HFF-Myc (cell line): ENCODE measurements around the gene RAB3A.

Experiments
- DNase-seq: peaks from one replicate; pipeline ENCODE4 v3.0.0-alpha.2; 2011; ENCODE audit warnings: low read depth; ENCODE audit errors: extremely low read depth
- H3K4me3 ChIP-seq: replicated peaks from 2 replicates; pipeline ENCODE4 v1.5.1; 2011; ENCODE audit warnings: low read depth, mild to moderate bottlenecking, control low read depth, low read length
- CTCF ChIP-seq: IDR thresholded peaks from 2 replicates; pipeline ENCODE4 v1.5.1; 2012; ENCODE audit warnings: mild to moderate bottlenecking, low read depth, low read length, control low read depth; ENCODE audit errors: missing control alignments

The RAB3A gene

GRCh38 chr19:18157465-18158063 lies 46.3 kb downstream of the RAB3A start:
- no peak overlapping the region for H3K4me3 ChIP-seq
- no peak for TF ChIP-seq CTCF
- DNase-seq: no peak

DNA sequence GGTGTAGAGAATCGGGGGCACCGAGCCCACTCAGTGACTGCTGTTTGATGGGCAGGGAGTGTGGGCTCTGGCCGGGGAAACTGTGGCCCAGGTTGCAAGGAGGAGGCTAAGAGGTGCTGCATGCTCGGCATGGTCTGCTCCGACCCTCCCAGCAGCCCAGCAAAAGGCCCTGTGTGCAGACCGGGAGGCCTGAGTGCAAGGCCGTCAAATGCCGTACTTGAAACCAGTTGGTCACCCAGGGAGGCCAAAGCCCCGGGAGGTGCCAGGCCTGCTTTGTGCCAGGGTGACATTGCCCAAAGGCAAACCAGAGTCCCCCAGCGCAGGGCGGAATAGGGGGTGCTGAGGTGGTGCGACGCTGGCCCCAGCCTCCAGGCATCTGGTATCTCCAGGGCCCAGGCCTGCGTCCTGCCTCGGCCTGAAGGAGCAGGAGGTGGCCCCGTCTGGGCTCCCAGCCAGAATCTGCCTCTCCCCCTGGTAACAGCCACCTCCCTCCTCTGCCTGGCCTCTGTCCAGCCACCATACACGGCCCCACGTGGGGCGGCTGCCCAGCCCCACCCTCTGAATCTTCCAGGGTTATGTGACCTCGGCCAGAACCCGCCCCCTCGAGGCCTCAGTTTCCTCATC lies 46.9 kb downstream of the RAB3A start:
- H3K4me3 ChIP-seq: 0 out of 2 replicates have a peak overlapping the region, but pooled peaks have one; percentile 4
- TF ChIP-seq CTCF: no peak
- peak; percentile 81 for DNase-seq

GRCh38 chr19:18156268-18156667 lies 47.6 kb downstream of the RAB3A start:
- DNase-seq: no peak
- no peak for TF ChIP-seq CTCF
- H3K4me3 ChIP-seq: no peak overlapping the region

DNA sequence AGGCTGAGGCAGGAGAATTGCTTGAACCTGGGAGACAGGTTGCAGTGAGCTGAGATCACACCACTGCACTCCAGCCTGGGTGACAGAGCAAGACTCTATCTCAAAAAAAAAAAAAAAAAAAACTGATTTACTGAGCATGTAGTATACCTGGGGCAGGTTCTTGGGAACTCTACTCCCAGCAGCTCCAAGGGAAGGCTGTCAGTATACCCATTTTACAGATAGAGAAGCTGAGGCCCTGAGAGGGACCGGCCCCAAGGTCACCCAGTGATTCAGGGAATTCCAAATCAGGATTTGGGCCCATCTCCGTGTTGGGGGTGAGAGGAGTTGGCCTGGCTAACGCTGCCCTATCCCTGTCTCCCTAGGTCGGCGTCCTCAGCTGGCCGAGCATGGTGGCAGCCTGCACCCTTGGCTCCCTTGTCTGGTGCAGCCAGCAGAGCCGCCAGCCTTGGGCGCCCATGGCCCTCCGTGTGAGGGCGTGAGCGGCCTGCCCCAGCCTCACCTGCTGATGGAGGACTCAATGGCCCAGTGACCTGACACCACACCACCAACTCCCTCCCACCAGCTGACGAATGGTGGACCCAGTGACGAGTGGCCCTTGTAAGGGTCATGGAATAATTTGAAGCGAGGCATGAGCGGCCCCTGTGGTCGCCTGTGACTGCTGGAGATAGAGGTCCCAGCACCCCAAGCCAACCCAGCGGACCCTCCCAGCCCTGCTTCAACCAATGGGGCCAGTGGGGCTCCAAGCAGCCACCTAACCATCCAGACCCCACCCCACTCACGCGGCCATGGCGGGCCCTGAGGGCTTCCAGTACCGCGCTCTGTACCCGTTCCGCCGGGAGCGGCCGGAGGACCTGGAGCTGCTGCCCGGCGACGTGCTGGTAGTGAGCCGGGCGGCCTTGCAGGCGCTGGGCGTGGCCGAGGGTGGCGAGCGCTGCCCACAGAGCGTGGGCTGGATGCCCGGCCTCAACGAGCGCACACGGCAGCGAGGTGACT lies 48.5 kb downstream of the RAB3A start:
- no peak for DNase-seq
- TF ChIP-seq CTCF: no peak
- no peak overlapping the region for H3K4me3 ChIP-seq

DNA sequence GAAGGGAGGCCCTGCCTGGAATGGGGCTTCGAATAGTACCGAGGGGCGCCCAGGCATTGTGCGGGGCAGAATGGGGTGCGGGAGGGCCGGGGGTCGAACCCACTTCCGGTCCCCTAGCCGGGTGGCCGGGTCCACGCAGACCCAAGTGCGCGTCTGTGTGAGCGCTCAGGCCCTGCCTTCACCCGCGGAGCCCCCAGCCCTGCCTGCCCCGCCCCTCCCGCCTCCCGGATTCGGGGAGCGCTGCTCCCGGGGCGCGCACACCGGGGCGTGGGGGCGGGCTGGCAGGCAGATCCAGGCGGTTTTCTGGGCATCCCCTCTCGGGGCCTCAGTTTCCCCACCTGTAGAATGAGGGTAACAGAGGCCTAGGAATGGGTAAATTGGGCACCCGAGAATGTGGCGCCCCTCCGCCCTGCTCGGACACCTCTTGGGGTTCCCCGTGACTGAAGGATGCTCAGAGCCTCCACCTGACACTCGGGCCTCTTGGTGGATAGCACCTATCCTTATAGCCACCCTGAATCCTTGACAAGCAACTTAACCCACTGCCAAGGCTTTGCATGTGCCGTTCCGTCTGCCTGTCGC lies 50.2 kb downstream of the RAB3A start:
- no peak for TF ChIP-seq CTCF
- H3K4me3 ChIP-seq: peak overlapping the region; percentile 90
- DNase-seq: no peak

- peak within 1 kb of the TSS; percentile 90 for H3K4me3 ChIP-seq
- no peak for TF ChIP-seq CTCF
- peak; percentile 96 for DNase-seq
These were observed 50.9 kb downstream of the RAB3A start, which contains the start of gene PIK3R2 for GRCh38 chr19:18152817-18153555. Gene PIK3R2, plus strand, starts transcription at chr19:18153163. Its CDS starts 2,717 bp downstream, at chr19:18155880.
